Retina (tissue), 1 donor: ENCODE results near the gene XPO6.

ENCODE experiments used
- DNase-seq: peaks from one replicate; pipeline ENCODE4 v3.0.0-alpha.2; 2016

Gene XPO6

DNA sequence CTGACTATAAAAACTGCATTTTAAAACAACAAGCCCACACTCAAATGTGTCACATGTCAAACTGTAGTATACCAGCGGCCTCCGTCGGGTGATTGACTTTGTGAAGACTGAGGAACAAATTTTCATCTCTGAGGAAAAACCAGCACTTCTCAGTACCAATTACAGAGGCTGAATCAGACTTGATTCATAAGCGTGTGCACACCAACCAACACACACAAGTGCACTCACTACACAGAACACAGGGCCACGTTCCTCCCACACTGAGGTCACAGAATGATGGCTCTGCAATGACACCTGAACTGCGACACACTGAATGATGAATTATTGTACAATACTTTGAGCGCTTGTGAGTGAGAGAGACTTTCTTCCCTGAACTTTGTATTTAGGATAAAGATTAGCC lies 29.6 kb downstream of the XPO6 start:
- no peak for DNase-seq

DNA sequence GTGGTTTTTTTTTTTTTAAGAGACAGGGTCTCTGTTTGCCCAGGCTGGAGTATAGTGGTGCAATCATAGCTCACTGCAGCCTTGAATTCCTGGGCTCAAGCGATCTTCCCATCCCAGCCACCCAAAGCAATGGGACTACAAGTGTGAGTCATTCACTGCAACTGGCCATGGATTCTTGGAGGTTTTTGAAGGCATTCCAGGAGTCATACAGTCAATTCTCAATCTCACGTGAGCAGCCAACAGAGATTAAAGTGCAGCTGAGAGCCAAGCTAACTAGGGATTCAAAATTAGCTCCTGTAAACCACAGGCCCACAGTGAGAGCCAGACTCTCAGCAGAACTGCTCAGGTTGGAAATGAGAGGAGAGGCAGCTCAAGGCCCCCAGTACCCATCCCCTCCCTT lies 30.2 kb downstream of the XPO6 start:
- DNase-seq, result no peak

DNA sequence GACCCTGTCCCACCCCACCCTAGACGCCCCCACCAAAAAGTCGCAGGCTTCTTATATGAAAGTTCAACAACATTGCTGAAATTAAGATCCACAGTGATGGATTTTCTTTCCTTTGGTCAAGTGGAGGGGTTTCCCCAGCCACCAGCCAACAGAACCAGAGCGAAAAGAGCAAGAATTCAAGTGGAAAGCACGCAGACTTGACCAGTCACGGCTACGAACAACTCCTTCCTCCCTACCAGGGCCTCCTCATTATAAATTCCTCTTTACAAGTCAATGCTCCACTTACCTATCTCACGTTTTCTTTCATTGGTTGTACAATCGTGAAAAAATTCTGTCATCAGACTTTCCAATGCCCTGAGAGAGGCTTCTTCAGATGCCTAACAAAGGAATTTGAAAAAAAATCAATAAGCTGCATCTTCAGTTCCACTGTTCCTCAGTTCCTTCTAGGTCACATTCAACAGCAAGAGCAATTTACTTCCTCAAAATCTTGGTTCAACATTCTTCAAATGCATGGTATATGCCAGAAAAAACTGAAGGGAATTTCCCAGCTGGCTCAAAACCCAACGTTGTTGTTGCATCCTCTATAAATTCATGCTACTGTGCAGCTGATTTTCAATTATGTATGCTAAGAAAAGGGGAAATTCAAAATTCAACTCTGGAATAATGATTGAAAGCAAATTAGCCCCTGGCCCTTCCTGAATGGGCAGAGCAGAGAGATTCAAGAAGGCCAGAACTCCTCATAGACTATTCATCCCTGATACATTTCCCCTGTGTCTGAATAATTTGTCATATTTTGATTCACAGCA lies 30.9 kb downstream of the XPO6 start:
- no peak for DNase-seq

DNA sequence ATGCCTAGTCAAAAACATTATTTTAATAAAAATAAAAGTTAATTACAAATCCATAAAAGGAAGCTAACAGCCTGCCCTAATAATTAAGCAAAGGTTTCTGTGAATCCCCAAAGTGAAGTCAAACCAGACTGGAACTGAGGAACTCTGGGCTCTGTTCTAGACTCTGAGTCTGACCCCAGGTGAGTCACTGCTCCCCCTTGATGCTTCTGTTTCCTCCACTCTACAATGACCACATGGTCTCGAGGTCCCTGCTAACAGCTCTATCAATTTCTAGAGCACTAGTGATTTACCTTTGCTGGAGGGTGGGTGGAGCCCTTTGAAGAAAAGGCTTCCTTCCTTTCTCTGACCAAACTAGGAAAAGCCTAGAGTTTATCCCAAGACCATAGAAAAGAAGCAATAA lies 32.4 kb downstream of the XPO6 start:
- DNase-seq, result no peak

- DNase-seq, result no peak
Observed at GRCh38 chr16:28175715-28176114, 36.0 kb downstream of the XPO6 start.

GRCh38 chr16:28172336-28172735 lies 39.4 kb downstream of the XPO6 start:
- no peak for DNase-seq

GRCh38 chr16:28171816-28172215 lies 39.9 kb downstream of the XPO6 start:
- no peak for DNase-seq

DNA sequence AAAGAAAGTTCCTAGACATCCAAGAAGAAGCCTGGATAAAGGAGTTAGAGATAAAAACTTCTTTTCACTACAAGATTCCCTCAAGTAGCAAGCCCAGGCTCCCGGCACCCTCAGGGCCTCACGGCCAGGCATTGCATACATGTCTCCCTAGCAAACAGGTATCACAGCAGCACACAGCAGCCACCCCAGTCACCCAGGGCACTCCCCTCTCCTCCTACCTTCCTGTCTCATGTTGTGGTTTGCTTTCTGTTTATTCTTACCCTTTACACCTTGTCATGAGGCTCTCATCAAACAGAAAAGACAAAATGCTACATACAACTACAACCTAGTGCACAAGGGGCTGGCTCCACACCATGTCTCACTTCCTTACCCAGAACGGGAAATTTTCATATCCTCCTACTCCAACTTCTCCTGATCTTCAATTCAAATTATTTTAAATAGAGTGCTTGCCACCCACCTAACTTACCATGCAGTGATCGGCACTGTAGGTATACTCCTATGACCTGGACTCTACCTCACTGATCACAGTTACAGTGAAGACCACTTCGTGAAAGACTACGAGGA lies 42.7 kb downstream of the XPO6 start:
- DNase-seq, result no peak

DNA sequence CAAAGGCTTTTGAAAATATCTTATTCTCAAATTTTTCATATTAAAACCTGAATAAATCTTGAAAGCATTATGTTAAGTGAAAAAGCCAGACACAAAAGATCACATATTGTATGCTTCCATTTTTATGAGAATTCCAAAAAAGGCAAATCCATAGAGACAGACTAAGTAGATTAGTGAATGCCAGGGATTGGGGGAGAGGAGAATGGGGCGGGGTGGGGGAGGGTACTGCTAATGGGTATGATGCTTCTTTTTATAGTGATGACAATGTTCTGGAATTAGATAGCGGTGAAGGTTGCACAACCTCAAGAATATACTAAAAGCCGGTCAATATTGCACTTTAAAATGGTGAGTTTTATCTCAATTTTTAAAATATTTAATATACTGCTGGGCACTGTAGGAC lies 44.0 kb downstream of the XPO6 start:
- no peak for DNase-seq

GRCh38 chr16:28167221-28167620 lies 44.5 kb downstream of the XPO6 start:
- DNase-seq, result no peak

- no peak for DNase-seq
Observed at GRCh38 chr16:28166394-28167208, 45.2 kb downstream of the XPO6 start.

DNA sequence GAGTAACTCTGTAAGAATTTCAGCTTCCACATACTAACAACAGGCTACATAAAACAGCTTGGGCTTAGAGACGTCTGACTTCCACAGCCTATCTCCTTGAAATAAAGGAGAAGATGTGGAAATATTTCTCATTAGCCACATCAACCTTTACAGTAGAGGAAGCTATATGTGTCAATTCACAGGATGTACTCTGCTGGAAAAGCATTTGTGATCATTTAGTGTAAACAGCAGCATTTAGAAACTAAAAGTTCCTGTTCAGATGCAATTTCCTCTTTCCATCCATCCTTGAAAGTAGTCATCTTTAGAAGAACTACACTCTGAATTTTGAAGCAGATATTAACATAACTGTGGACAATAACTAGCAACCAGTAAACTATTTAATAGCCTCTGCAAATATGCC lies 46.2 kb downstream of the XPO6 start:
- DNase-seq, result no peak

DNA sequence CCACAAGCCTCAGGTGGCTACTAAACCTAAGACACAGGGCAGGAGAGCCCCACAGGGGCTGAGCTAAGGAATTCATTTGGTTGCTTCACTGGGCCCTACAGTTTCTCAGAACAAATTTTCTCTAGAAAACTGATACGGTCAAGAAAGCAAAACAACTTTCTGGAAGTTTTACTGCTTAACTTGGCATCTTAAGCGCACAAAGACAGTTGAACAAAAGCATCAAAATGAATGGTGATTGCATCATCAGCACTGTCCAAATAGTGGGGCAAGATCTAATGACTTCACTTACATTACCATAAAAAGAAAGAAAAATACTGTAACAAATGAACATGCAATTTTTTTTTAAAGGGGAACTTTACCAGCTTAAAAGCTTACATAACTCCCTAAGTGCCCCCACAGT lies 47.6 kb downstream of the XPO6 start:
- no peak for DNase-seq

DNA sequence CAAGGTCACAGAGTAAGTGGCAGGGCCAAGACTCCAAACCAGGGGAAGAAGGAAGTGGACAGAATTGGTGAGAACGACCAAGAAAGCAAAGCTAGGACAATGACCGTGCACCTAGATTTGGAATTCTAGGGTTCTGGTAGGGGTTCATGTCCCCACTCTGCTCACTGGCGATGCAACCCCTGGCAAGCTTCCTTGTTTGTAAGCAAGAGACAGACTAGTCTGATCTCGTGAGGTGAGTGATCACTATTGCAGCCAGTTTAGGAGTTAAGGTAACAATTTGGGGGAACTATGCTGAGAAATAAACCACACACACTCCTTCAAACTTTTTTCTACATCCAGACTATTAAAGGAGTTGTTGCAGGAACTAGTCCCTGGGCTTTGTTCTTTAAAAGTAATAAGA lies 48.1 kb downstream of the XPO6 start:
- DNase-seq, result no peak

GRCh38 chr16:28162326-28162877 lies 49.4 kb downstream of the XPO6 start:
- DNase-seq, result no peak

- DNase-seq, result no peak
Observed at GRCh38 chr16:28161626-28162025, 50.1 kb downstream of the XPO6 start.

DNA sequence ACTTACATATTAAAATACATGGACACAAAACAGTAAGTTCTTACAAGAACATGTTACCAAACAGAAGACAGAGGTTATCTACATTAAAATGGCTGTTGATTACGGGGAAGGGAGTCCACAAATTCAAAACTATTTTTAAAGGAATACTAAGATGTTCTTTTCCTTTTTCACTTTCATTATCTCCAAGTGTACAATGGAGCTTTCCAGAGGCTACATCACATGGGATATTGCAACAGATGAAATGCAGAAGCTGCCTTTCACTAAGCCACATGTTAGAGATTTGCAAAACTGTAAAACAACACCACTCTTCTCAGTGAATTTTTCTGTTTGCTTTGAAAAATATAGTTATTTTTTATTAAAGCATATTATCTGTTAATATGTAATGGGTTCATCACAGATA lies 53.6 kb downstream of the XPO6 start:
- no peak for DNase-seq

DNA sequence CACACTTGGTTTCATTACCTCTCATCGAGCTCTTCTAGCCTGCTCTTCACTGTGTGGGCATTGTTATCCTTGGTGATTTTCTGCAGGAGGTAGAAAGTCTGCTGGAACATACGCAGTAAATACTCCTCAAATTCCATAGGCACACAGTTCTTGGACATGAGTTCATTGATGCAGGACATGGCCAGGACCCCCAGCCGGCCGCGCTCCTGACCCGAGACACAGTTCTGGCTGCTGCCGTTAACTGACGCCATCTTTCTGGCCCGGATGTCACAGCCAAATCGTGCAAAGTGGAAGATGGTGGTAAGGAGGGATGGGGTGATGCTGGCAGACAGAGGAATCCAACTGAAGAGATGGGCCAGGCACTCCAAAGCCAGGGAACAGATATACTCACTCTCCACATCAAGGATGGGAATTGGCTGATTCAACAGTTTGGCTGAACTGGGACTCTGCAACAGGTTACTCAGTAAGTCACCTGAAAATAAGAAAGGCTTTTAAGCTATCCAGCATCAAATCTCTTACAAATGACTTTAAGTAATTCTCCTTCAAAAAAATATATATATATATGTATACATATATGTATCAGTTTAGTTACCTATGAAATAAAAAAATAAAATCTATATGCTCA lies 55.6 kb downstream of the XPO6 start:
- DNase-seq, result no peak

GRCh38 chr16:28155293-28155692 lies 56.5 kb downstream of the XPO6 start:
- DNase-seq, result no peak

DNA sequence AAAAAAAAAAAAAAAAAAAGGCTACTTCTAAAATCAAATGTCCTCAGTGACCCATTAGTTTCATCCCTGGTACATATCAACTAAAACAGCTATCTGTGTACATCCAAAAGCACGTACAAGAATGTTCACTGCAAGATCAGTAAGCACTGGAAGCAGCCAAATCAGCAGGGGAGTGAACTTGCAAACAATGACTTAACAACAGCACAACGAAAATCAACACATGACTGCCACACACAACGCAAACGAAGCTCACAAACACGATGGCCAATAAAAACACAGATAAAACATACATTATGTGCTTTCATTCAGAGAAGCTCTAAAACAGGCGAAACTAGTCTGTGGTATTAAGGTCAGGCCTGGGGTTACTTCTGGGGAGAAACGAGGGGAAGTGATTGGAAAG lies 60.6 kb downstream of the XPO6 start:
- no peak for DNase-seq

DNA sequence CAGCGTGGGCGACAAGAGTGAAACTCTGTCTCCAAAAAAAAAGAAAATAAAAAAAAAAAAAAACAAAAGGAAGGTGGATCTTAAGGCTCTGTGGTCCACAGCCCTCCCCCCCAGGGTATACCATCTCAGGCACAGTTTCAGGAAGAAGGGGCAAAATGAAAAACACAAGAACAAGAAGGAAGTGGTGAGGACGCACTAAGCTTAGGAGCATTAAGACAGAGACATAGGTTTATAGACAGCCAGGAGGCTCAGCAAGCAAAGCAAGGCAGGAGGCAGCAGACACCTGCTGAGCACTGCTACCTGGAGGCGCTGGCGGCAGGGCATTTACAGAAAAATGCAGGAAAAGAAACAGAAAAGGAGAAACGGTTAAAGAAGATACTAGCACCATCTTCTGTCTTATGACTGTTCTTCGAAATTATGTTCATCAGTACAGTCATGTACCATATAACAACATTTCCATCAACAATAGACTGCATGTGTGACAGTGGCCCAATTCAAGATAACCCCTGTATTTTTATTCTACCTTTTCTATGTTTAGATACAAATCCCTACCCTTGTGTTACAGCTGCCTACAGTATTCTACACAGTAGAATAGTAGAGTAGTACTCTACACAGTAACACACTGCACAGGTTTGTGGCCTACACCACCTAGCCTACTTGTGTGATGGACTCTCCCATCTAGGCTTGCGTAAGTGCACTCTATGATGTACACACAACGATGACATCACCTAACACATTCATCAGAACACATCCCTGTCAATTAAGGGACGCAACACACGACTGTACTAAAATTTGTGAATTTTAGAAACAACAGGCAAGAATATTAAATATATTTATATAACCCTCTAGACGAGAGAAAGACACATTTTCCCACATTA lies 62.5 kb downstream of the XPO6 start:
- no peak for DNase-seq

DNA sequence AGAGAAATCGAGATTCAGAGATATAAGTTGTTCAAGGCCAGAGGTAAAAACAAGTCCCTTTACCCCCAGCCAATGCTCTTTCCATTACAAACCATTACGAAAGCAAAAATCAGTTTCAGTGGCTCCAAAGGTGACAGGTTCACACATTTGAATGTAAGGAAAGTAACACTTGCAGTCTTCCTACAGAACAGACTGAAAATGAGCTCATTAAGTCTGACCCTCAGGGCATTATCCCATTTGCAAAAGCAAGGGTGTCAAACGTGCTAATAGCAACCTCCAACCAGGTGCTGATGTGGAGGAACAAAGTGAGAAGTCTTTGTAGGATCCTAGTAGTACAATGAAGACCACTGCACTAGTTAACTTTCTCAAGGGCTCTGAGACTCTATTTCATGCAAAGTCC lies 65.2 kb downstream of the XPO6 start:
- no peak for DNase-seq
